Esophagus squamous epithelium (tissue), 5 donors: ENCODE measurements around the gene HORMAD2. TPM values are rescaled to one million over a fixed set of nuclear protein-coding genes. Genes with fewer than 3 reads are reported as not detected.
"Not testable (repeated sequence)": the region's sequence is repeated elsewhere in the genome, so short reads cannot be mapped to it uniquely, and the experiment has no call there.

Experiments used
- DNase-seq: peaks from one replicate; lab custom pipeline; 2025; lab: John Stamatoyannopoulos, UW
- H3K27ac ChIP-seq, 4 donors: fragments of 200-600 bp; sonication (generic); one replicate each; pipeline ENCODE4 v1.5.1; 2016 to 2019; ENCODE audit warnings: mild to moderate bottlenecking in 1 of 4
- H3K27me3 ChIP-seq, 4 donors: fragments of 200-600 bp; sonication (generic); 1 replicate in 3 of 4; 2 replicates in 1 of 4; pipeline versions ENCODE4 v1.5.1 to v1.6.0; 2017 to 2021; ENCODE audit warnings: antibody characterized with exemption in 1 of 4
- H3K36me3 ChIP-seq, 3 donors: fragments of 200-600 bp; sonication (generic); one replicate each; pipeline ENCODE4 v1.5.1; 2016 to 2019
- H3K4me1 ChIP-seq, 3 donors: fragments of 200-600 bp; sonication (generic); one replicate each; pipeline ENCODE4 v1.5.1; 2017 to 2019
- H3K4me3 ChIP-seq, 4 donors: fragments of 200-600 bp; sonication (generic); 1 replicate in 3 of 4; 2 replicates in 1 of 4; pipeline ENCODE4 v1.5.1; 2016 to 2019; ENCODE audit warnings: mild to moderate bottlenecking in 2 of 4, moderate library complexity in 1 of 4
- H3K9me3 ChIP-seq, 3 donors: fragments of 200-600 bp; sonication (generic); one replicate each; pipeline ENCODE4 v1.5.1; 2016 to 2019
- CTCF ChIP-seq, 6 experiments: fragments of 450-650 bp in 4 of 6; fragments of 200-600 bp in 2 of 6; sonication (generic) in 2 of 6; IDR thresholded peaks; one replicate each; pipeline ENCODE4 v1.5.1; 2016 to 2019; ENCODE audit warnings: antibody characterized with exemption in 6 of 6, mild to moderate bottlenecking in 4 of 6, moderate library complexity in 4 of 6
- POLR2A ChIP-seq, 4 donors: fragments of 450-650 bp; IDR thresholded peaks; one replicate each; pipeline ENCODE4 v1.6.1; 2017; ENCODE audit warnings: antibody characterized with exemption in 4 of 4, mild to moderate bottlenecking in 4 of 4, moderate library complexity in 3 of 4
- WGBS, 2 donors: methylation state at CpG; one replicate each; pipeline ENCODE4 v1.1.5; 2018; 5-methylcytosine and 5-hydroxymethylcytosine counted together
- intact Hi-C: fragments of 100-400 bp; cut with DNase I; formaldehyde crosslinking; loops from one replicate; pipeline ENCODE4 v1.15.0; 2022
- total RNA-seq, 4 donors: library from RNA; depleted of rRNA; stranded (reverse); fragments of >200 nt; gene quantifications; one replicate each; pipeline ENCODE4 v1.1.0, GENCODE V29; 2016
- donor health status: DM: yes; HTN: yes; CAD: no.

The HORMAD2 gene
- total RNA-seq, 4 donors from 2014 or later, result not detected

DNA sequence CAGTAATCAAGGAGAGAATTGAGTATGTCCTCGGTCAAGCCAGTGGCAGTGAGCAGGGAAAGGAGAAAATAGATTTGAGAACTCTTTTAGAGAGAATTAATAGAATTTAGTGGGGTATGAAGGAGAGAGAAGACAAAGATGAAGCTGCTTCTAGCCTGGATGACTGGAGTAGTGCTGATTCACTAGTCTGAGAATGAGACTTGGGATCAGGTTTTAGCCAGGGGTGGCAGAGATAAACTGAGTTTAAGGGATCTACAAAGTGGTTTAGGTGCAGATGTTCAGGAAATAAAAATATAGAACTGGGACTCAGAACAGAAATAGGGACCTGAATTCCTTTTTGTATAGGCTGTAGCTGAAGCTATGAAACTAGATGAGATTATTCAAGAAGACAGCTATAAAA, 17.6 kb downstream of the HORMAD2 start:
- 0 to 25% methylated on average over 1 of the region's 1 CpG for WGBS, 2 donors
- no peaks in the 10 kb centered on the region for H3K9me3 ChIP-seq

DNA sequence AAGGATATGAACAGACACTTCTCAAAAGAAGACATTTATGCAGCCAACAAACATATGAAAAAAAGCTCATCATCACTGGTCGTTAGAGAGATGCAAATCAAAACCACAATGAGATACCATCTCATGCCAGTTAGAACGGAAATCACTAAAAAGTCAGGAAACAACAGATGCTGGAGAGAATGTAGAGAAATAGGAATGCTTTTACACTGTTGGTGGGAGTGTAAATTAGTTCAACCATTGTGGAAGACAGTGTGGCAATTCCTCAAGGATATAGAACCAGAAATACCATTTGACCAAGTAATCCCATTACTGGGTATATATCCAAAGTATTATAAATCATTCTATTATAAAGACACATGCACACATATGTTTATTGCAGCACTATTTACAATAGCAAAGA, 20.5 kb downstream of the HORMAD2 start:
- H3K4me1 ChIP-seq, H3K9me3 ChIP-seq, DNase-seq, H3K4me3 ChIP-seq, H3K36me3 ChIP-seq, H3K27ac ChIP-seq, H3K27me3 ChIP-seq: not testable (repeated sequence)
- WGBS, 2 donors, result 44 to 49% methylated on average over 2 of the region's 2 CpGs
- intact Hi-C loops, result loop anchor here (10.0 kb wide), 1 partner anchor 284 kb away; the partner anchor contains the start of gene RNF215

More for the DNA sequence above, 17.6 kb downstream of the HORMAD2 start:
- DNase-seq, result no peak
- Histone ChIP-seq H3K27me3 (peaks cover 0 to 15% (median 0%) of the 10 kb centered on the region in 4 donors), H3K27ac (no peak overlapping the region), H3K4me3 (no peak overlapping the region), H3K4me1 (no peaks in the 10 kb centered on the region), H3K36me3 (no peaks in the 10 kb centered on the region)
- TF ChIP-seq CTCF (IDR thresholded peaks at IDR 0.05) (no peak), POLR2A (IDR thresholded peaks at IDR 0.05) (no peak)
- intact Hi-C loops, result loop anchor here (10.0 kb wide), 1 partner anchor 463 kb away; no protein-coding TSS in a partner anchor

DNA sequence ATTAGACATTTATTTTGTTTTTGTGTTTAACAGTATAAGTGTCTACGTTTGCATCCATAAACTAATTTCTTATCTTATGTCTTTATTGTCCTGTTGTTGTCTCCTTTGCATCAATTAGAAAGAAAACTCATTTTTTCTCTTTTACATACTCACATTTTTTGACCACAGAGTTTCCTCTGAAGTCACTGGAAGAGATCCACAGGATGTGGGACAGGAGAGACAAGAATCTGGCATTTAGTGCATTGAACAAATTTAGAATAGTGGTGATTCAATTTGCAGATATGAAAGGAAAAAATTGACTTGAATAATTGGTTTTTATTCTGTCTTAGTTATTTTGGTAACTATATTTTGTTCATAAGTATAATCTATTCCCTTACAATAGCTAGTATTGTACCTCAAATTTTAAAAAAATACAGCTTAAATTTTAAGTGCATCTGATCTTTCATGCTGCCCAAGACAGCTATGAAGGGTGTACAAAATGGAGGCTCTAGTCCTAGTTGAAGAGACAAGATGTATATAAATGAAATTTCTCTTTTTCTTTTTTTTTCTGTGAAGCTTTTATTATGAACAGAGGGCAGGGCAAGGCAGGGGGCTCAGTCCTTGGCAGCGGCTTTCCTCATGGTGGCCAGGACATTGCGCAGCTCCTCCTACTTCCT, 24.4 kb downstream of the HORMAD2 start:
- intact Hi-C loops, result loop anchor here (10.0 kb wide), 1 partner anchor 280 kb away; the partner anchor contains the start of gene RNF215
- H3K36me3 ChIP-seq, result no peaks in the 10 kb centered on the region
- no peak overlapping the region for H3K4me3 ChIP-seq
- no peak overlapping the region for H3K27ac ChIP-seq
- TF ChIP-seq CTCF (IDR thresholded peaks at IDR 0.05), result no peak
- TF ChIP-seq POLR2A (IDR thresholded peaks at IDR 0.05), result no peak
- peaks cover 0 to 1% (median 0%) of the 10 kb centered on the region in 4 donors for H3K27me3 ChIP-seq
- H3K4me1 ChIP-seq, result no peaks in the 10 kb centered on the region
- no peak for DNase-seq
- H3K9me3 ChIP-seq, result no peaks in the 10 kb centered on the region
- 83 to 87% methylated on average over 3 of the region's 3 CpGs for WGBS, 2 donors

DNA sequence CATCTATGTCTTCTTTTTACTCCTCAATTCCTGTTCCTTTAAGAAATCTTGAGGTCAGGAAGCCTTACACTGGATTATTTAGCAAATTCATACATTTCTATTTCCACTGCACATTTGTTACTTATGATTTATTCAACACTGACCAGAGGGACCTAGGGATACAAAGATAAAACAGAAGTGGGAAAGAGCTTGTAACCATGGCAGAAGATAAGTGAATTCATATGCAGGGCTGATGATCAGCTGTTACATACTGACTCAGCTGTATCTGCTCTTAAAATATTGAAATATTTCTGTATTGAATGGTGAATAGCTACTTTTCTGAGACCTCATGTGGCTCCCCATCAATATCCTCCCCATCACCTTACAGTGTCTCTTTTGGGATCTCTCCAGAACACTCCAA, 25.2 kb downstream of the HORMAD2 start:
- Histone ChIP-seq H3K36me3 (no peaks in the 10 kb centered on the region), H3K27me3 (no peaks in the 10 kb centered on the region), H3K4me3 (no peak overlapping the region), H3K27ac (no peak overlapping the region), H3K9me3 (no peaks in the 10 kb centered on the region), H3K4me1 (no peaks in the 10 kb centered on the region)
- TF ChIP-seq POLR2A (IDR thresholded peaks at IDR 0.05), result no peak
- TF ChIP-seq CTCF (IDR thresholded peaks at IDR 0.05), result no peak
- intact Hi-C loops, result loop anchor here (10.0 kb wide), 1 partner anchor 279 kb away; the partner anchor contains the start of gene RNF215
- no peak for DNase-seq

DNA sequence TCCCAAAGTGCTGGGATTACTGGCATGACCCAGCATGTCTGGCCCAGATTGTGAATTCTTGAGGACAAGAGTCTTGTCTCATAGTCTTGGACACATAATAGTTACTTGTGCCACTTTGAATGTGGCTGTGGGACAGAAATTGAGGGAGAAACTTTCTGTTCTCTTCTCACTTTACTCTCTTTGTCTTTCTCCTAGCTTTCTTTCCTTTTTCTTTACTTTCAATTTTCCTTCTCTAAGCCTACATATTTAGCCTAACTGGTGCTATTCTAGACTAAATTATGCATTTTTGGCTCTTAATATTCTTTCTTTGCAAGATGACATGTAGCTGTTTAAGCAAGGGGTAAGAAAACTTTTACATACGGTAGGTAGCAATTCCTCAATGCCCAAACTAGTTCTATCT, 33.2 kb downstream of the HORMAD2 start:
- no peak overlapping the region for H3K27ac ChIP-seq
- H3K4me3 ChIP-seq, result no peak overlapping the region
- DNase-seq, result no peak
- H3K4me1 ChIP-seq, result no peaks in the 10 kb centered on the region
- H3K9me3 ChIP-seq, result no peaks in the 10 kb centered on the region
- no peaks in the 10 kb centered on the region for H3K36me3 ChIP-seq
- WGBS, 2 donors, result 83 to 90% methylated on average over 1 of the region's 1 CpG
- intact Hi-C loops, result loop anchor here (5.0 kb wide), 1 partner anchor 139 kb away; no protein-coding TSS in a partner anchor
- no peaks in the 10 kb centered on the region for H3K27me3 ChIP-seq
- no peak for TF ChIP-seq CTCF (IDR thresholded peaks at IDR 0.05)
- no peak for TF ChIP-seq POLR2A (IDR thresholded peaks at IDR 0.05)
